GM12878 (cell line): ENCODE data around the gene VAT1. TPM values are rescaled to one million over a fixed set of nuclear protein-coding genes. Genes with fewer than 3 reads are reported as not detected.

Source experiments
- ATAC-seq: fragments of 200-7000 bp; cut with Tn5 transposase; 3 replicates; pipeline ENCODE4 v1.9.1; 2020; ENCODE audit warnings: mild to moderate bottlenecking, moderate library complexity
- BruUV-seq: library from RNA; stranded (reverse); fragments of 400-500 nt; replicated peaks from 2 replicates; lab custom pipeline; 2021; lab: Mats Ljungman, UMichigan
- CTCF ChIA-PET: fragments of 300-600 bp; sonication (Branson Sonifier 250); formaldehyde crosslinking; extraction: SDS; loops from one replicate; lab custom pipeline; 2021; ENCODE audit warnings: inconsistent platforms; lab: Yijun Ruan, JAX
- POLR2A ChIA-PET: fragments of 350-600 bp; formaldehyde crosslinking; extraction: SDS; loops from one replicate; lab custom pipeline; 2021; ENCODE audit warnings: inconsistent platforms; lab: Charles Lee
- RAD21 ChIA-PET: fragments of 300-600 bp; sonication (Branson Sonifier 250); formaldehyde crosslinking; loops from one replicate; lab custom pipeline; 2023; ENCODE audit warnings: antibody characterized with exemption; ENCODE audit not compliant: unreplicated experiment; lab: Charles Lee
- SMC1A ChIA-PET: fragments of 300-600 bp; sonication (Branson Sonifier 250); formaldehyde crosslinking; loops from one replicate; lab custom pipeline; 2023; ENCODE audit not compliant: unreplicated experiment, uncharacterized antibody; lab: Charles Lee
- DNase-seq: peaks from one replicate; pipeline ENCODE4 v3.0.0-alpha.2; 2011; ENCODE audit warnings: low read depth, low spot score
- FAIRE-seq: peaks from 3 replicates; lab custom pipeline; 2011; peaks lifted over from hg19 to GRCh38; lab: Jason Lieb, UNC
- H2AFZ ChIP-seq: 2 replicates; pipeline ENCODE4 v1.6.0; 2011; ENCODE audit warnings: low read depth, low read length, control low read depth; ENCODE audit not compliant: control insufficient read depth
- H3K27ac ChIP-seq: 2 replicates; pipeline ENCODE4 v1.5.1; 2011; ENCODE audit warnings: control low read depth; ENCODE audit not compliant: control insufficient read depth, insufficient read depth
- H3K27me3 ChIP-seq, 2 experiments: replicated peaks in 1 of 2; 2 replicates each; pipeline versions ENCODE4 v1.6.0 to v1.6.1; 2011; ENCODE audit warnings: low read length in 1 of 2; ENCODE audit not compliant: control insufficient read depth in 2 of 2, insufficient read depth in 2 of 2
- H3K36me3 ChIP-seq, 2 experiments: 2 replicates each; pipeline ENCODE4 v1.5.1; 2011; ENCODE audit warnings: low read length in 1 of 2; ENCODE audit not compliant: control insufficient read depth in 2 of 2, insufficient read depth in 2 of 2
- H3K4me1 ChIP-seq: 2 replicates; pipeline ENCODE4 v1.6.1; 2011; ENCODE audit warnings: mild to moderate bottlenecking, low read length, moderate library complexity, mixed read lengths; ENCODE audit not compliant: control insufficient read depth, insufficient read depth
- H3K4me2 ChIP-seq: 2 replicates; pipeline ENCODE4 v1.6.0; 2011; ENCODE audit warnings: control low read depth; ENCODE audit not compliant: control insufficient read depth, insufficient read depth
- H3K4me3 ChIP-seq: fragments of 200-600 bp; sonication (generic); 2 replicates; pipeline ENCODE4 v1.5.1; 2016
- H3K79me2 ChIP-seq: 2 replicates; pipeline ENCODE4 v1.6.0; 2011; ENCODE audit warnings: low read length; ENCODE audit not compliant: control insufficient read depth, insufficient read depth
- H3K9ac ChIP-seq: 2 replicates; pipeline ENCODE4 v1.8.0; 2011; ENCODE audit warnings: low read length, control low read depth, mixed read lengths; ENCODE audit not compliant: control insufficient read depth, insufficient read depth
- H3K9me3 ChIP-seq: replicated peaks from 3 replicates; pipeline ENCODE4 v1.5.1; 2011; ENCODE audit warnings: mild to moderate bottlenecking, low read length; ENCODE audit not compliant: control insufficient read depth, insufficient read depth
- H4K20me1 ChIP-seq: 2 replicates; pipeline ENCODE4 v1.6.0; 2011; ENCODE audit not compliant: control insufficient read depth, insufficient read depth
- BCL3 ChIP-seq: IDR thresholded peaks from 2 replicates; pipeline ENCODE4 v1.6.1; 2011; ENCODE audit warnings: borderline replicate concordance, low read depth, mild to moderate bottlenecking, moderate library complexity, low read length; ENCODE audit not compliant: insufficient read depth, poor library complexity, severe bottlenecking
- MLLT1 ChIP-seq: fragments of 450-650 bp; IDR thresholded peaks from 2 replicates; pipeline ENCODE4 v1.6.1; 2016; ENCODE audit warnings: mild to moderate bottlenecking
- MYB ChIP-seq: fragments of 150-350 bp; IDR thresholded peaks from 2 replicates; pipeline ENCODE4 v1.6.1; 2014; ENCODE audit warnings: mild to moderate bottlenecking, low read depth, low read length, borderline replicate concordance
- TCF3 ChIP-seq: IDR thresholded peaks from 2 replicates; pipeline ENCODE4 v1.6.1; 2012; ENCODE audit warnings: low read depth, mild to moderate bottlenecking, low read length, borderline replicate concordance; ENCODE audit not compliant: insufficient read depth
- ZBTB11 ChIP-seq: fragments of 450-650 bp; formaldehyde crosslinking; IDR thresholded peaks from 2 replicates; pipeline ENCODE4 v1.5.0; 2022; ENCODE audit warnings: mild to moderate bottlenecking, missing genetic modification characterization
- ZNF24 ChIP-seq: fragments of 450-650 bp; IDR thresholded peaks from 2 replicates; pipeline ENCODE4 v1.6.1; 2017; ENCODE audit warnings: antibody characterized with exemption, mild to moderate bottlenecking
- WGBS: methylation state at CpG from one replicate; pipeline ENCODE4 v1.1.6; 2016; ENCODE audit warnings: low lambda C conversion rate; ENCODE audit not compliant: insufficient replicate concordance, insufficient coverage; ENCODE audit errors: missing lambda C conversion rate; 5-methylcytosine and 5-hydroxymethylcytosine counted together
- in situ Hi-C: fragments of 300-500 bp; cut with MboI; formaldehyde crosslinking; loops from 9 replicates; pipeline ENCODE4 v1.14.3; 2018; ENCODE audit warnings: mixed read lengths
- intact Hi-C: fragments of 100-400 bp; cut with micrococcal nuclease; formaldehyde crosslinking; loops from one replicate; pipeline ENCODE4 v1.14.2; 2022; ENCODE audit not compliant: unreplicated experiment
- polyA plus RNA-seq, 11 experiments: library from polyadenylated mRNA; depleted of rRNA in 4 of 11; unstranded in 6 of 11; stranded (reverse) in 5 of 11; fragments of >200 nt; fragmentation: Nextera tagmentation in 4 of 11; fragmentation: Illumina TruSeq in 1 of 11; extraction: Ambion mirVana in 4 of 11; extraction: Trizol in 1 of 11; gene quantifications; 1 replicate in 1 of 11; 2 replicates in 10 of 11; pipeline versions ENCODE4 v1.2.1 to v1.2.3, GENCODE V29; 2011 to 2016; ENCODE audit warnings: inconsistent platforms in 2 of 11, missing spikeins in 2 of 11, low read depth in 1 of 11
- total RNA-seq, 4 experiments: library from RNA; depleted of rRNA in 3 of 4; stranded (reverse); fragments of >200 nt in 3 of 4; fragmentation: Illumina TruSeq in 1 of 4; extraction: Trizol in 1 of 4; gene quantifications; 2 replicates each; pipeline versions ENCODE4 v1.2.1 to v1.2.3, GENCODE V29; 2013 to 2021
- TF ChIP-seq, protein P1 (sequence below): fragments of 450-650 bp; IDR thresholded peaks from 2 replicates; pipeline ENCODE4 v1.6.1; 2016; ENCODE audit warnings: mild to moderate bottlenecking, moderate library complexity, borderline replicate concordance

The VAT1 gene
- total and polyA plus RNA-seq, 10 of the 15 experiments (the other 5 are each of a cell fraction or from before 2014, with no cell fraction given): 5.0 to 19.8 (median 8.2) TPM

- Histone ChIP-seq H3K4me3 (no peak overlapping the region), H3K9ac (no peak overlapping the region), H3K9me3 (no peaks in the 10 kb centered on the region), H3K4me1 (no peaks in the 10 kb centered on the region), H3K27ac (no peak overlapping the region), H2AFZ (no peak overlapping the region), H4K20me1 (no peaks in the 10 kb centered on the region), H3K27me3 (no peaks in the 10 kb centered on the region), H3K79me2 (no peaks in the 10 kb centered on the region), H3K36me3 (no peaks in the 10 kb centered on the region), H3K4me2 (no peak overlapping the region)
- ChIA-PET POLR2A (no interaction called here), RAD21 (no interaction called here), CTCF (no interaction called here), SMC1A (no interaction called here)
- no TSS peak for BruUV-seq
- intact Hi-C loops (no loop called here), in situ Hi-C loops (no loop called here)
- no peak for ATAC-seq
- no peak for DNase-seq
- TF ChIP-seq BCL3 (no peak), ZBTB11 (CRISPR knock-in tag) (no peak), MLLT1 (no peak), TCF3 (no peak), ZNF24 (no peak), MYB (no peak)
- TF ChIP-seq, protein P1, sequence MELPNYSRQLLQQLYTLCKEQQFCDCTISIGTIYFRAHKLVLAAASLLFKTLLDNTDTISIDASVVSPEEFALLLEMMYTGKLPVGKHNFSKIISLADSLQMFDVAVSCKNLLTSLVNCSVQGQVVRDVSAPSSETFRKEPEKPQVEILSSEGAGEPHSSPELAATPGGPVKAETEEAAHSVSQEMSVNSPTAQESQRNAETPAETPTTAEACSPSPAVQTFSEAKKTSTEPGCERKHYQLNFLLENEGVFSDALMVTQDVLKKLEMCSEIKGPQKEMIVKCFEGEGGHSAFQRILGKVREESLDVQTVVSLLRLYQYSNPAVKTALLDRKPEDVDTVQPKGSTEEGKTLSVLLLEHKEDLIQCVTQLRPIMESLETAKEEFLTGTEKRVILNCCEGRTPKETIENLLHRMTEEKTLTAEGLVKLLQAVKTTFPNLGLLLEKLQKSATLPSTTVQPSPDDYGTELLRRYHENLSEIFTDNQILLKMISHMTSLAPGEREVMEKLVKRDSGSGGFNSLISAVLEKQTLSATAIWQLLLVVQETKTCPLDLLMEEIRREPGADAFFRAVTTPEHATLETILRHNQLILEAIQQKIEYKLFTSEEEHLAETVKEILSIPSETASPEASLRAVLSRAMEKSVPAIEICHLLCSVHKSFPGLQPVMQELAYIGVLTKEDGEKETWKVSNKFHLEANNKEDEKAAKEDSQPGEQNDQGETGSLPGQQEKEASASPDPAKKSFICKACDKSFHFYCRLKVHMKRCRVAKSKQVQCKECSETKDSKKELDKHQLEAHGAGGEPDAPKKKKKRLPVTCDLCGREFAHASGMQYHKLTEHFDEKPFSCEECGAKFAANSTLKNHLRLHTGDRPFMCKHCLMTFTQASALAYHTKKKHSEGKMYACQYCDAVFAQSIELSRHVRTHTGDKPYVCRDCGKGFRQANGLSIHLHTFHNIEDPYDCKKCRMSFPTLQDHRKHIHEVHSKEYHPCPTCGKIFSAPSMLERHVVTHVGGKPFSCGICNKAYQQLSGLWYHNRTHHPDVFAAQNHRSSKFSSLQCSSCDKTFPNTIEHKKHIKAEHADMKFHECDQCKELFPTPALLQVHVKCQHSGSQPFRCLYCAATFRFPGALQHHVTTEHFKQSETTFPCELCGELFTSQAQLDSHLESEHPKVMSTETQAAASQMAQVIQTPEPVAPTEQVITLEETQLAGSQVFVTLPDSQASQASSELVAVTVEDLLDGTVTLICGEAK: no peak
- 46% methylated on average over 3 of the region's 3 CpGs for WGBS
- no peak for FAIRE-seq
Observed at GRCh38 chr17:43031666-43032065, 9.5 kb upstream of the VAT1 start.
